CD4-positive, alpha-beta T cell treated with Interferon alpha-2 for 1 hour (primary cell): ENCODE results near the gene SSR3.
"Not testable (repeated sequence)": the region's sequence is repeated elsewhere in the genome, so short reads cannot be mapped to it uniquely, and the experiment has no call there.

Source experiments
- DNase-seq, 2 donors: peaks; one replicate each; pipeline ENCODE4 v3.0.0-alpha.2; 2020 to 2022

SSR3 gene

DNA sequence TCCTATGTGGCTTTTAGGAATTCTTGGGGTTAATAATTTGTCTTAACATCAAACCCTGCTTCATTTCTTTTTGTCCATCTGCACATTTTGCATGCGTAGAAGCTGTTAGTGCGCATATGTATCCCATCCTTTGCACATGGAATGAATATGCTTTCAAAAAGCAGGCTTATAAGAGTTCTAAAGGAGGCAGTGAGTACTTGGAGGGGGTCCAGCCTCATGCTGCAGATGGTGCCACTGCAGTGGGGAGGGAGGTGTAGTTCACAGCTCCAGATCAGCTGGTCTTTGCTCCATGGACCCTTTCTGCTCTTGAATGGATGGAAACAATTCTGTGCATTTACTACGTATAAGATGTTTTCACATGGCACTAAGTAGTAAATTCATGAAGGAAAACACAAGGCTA, 20.7 kb upstream of the SSR3 start:
- no peak for DNase-seq

DNA sequence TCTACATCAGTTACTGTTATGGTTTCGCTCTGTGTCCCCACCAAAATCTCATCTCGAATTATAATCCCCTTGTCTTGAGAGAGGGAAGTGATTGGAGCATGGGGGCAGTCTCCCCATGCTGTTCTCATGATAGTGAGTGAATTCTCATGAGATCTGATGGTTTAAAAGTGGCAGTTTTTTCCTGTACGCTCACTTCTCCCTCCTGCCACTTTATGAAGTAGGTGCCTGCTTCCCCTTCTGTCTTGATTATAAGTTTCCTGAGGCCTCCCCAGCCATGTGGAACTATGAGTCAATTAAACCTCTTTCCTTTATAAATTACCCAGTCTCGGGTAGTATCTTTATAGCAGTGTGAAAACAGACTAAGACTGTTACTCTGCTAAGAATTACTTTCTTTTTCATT, 15.0 kb upstream of the SSR3 start:
- DNase-seq = not testable (repeated sequence)

- DNase-seq = not testable (repeated sequence)
These were observed 14.1 kb upstream of the SSR3 start for GRCh38 chr3:156569016-156569415.

DNA sequence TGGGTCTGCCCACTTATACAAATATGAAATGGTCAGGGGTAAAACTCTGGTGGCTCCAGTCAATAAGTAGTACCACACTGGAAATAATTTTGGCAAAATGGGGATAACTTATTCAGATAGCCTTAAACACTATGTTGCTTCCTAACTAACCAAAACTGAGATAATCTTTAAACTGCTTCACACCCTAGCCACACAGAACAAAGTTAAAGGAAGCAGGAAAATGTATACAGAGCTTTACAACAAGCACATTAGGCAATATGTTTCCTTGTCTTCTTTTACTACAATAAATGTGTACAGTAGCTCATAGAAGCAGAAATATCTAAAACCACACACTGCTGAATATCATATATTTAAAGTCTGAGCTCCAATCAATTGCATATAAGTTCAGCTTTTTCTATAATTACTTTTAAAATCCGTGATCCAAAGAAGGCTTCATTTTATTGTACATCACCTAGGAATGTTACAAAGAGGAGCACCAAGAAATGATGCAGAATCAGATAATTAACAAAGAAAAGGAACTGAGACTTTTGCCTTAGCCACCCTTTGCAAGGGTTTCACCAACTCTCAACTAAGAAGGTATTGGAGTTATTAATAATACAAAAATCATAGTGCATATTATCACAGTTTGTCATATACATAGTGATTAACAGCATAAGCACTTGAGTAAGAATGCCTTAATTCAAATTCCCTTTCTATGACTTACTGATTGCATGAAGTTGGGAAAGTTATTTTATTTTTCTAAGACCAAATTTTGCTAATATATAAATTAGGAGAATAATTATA, 9.2 kb upstream of the SSR3 start:
- DNase-seq = no peak

- DNase-seq = not testable (repeated sequence)
These were observed 7.6 kb upstream of the SSR3 start for GRCh38 chr3:156562486-156562885.

GRCh38 chr3:156561533-156561932, 6.6 kb upstream of the SSR3 start:
- DNase-seq = no peak

GRCh38 chr3:156559321-156559720, 4.4 kb upstream of the SSR3 start:
- DNase-seq = no peak

GRCh38 chr3:156558389-156558788, 3.5 kb upstream of the SSR3 start:
- no peak for DNase-seq

- DNase-seq = no peak
These were observed 439 bp downstream of the SSR3 start for GRCh38 chr3:156554515-156554841.

- peak in 1 of 2 donors; percentile 6 for DNase-seq
These were observed 1.1 kb downstream of the SSR3 start for GRCh38 chr3:156553705-156554356.

DNA sequence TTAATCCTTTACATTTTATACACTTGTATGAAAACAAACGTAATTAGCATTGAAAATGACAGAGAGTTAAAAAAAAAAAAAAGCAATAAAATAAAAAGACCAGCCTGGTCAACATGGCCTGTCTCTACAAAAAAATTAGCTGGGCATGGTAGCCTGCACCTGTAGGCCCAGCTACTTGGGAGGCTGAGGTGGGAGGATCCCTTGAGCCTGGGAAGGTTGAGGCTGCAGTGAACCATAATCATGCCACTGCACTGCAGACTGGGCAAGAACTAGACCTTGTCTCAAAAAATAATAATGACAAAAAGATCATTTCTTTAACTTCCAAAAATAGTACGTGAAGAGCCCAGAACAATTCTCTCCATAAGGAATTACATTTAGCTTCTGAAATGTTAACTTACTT, 1.9 kb downstream of the SSR3 start:
- DNase-seq = no peak

DNA sequence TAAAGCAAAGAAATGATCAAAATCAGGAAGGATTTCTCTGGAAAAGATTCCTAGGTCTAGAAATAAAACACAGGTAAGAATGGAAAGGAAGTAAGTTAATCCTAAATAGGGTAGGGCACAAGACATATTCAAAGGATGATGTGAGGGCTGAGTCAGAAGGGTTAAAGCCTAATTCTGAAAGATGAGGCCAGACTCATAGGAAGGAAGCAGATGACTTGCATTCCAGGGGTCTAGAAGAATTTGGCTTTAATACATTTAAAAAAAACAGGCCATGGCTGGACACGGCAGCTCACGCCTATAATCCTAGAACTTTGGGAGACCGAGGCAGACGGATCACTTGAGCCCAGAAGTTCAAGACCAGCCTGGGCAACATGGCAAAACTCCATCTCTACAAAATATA, 3.2 kb downstream of the SSR3 start:
- no peak for DNase-seq

GRCh38 chr3:156551261-156551660, 3.7 kb downstream of the SSR3 start:
- DNase-seq = no peak

DNA sequence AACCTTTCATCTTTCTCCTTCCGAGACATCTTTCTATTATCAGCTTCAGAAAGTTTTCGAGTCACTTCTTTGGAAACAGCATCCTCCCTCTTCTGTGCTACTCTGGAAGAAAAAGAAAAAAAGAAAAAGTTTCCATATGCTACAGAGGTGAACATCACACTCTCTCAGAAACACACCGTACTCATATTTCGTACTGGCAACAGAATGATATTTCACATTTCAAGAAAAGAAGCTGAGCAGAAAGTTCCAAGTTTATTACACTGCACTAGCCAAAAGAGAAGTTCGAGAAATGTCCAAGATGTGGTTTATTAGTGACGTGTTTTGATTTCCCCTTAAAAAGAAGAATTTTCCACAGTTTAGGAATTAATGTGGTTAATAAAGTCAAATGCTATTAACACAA, 6.0 kb downstream of the SSR3 start:
- no peak for DNase-seq

GRCh38 chr3:156548041-156548687, 6.8 kb downstream of the SSR3 start:
- DNase-seq = no peak

DNA sequence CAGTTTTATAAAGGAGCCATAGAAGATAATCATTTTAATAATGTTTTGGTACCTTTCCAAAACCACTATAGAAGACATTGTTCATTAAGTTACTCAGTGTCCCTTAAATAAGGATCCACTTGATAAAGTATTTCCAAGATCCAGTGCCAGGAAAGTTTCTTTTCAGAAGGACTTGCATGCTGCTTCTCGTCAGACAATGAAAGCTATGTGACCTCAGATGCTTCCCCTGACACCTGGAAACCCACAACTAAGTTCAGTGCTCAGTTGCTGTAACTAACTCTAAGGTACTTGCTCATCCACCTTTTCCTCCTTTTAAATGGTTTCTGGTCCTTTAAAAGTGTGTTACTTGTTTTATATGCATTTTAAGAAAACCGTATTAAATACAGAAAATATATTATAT, 7.3 kb downstream of the SSR3 start:
- no peak for DNase-seq

DNA sequence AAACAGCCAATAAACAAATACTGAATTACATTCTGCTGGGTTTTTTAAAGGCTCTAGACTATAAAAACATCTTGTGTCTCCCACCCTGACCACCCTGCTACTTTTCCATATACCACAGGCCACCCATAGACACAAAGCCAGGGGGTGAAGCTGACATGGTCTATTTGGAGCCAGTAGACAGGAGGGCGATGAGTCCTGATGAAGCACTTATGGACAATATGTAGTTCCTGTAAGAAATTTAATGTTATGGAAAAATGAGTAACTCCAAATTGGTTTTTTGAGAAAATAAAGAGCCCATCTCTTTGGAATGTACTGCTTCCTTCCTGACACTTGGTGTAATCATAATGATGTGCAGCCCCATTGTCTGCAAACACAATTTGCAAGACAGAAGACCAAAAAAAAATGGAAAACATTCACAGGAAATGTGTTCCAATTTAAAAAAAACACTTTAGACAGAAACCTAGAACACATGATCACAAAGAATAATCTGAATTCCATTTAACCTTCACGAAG, 11.8 kb downstream of the SSR3 start:
- DNase-seq = no peak

DNA sequence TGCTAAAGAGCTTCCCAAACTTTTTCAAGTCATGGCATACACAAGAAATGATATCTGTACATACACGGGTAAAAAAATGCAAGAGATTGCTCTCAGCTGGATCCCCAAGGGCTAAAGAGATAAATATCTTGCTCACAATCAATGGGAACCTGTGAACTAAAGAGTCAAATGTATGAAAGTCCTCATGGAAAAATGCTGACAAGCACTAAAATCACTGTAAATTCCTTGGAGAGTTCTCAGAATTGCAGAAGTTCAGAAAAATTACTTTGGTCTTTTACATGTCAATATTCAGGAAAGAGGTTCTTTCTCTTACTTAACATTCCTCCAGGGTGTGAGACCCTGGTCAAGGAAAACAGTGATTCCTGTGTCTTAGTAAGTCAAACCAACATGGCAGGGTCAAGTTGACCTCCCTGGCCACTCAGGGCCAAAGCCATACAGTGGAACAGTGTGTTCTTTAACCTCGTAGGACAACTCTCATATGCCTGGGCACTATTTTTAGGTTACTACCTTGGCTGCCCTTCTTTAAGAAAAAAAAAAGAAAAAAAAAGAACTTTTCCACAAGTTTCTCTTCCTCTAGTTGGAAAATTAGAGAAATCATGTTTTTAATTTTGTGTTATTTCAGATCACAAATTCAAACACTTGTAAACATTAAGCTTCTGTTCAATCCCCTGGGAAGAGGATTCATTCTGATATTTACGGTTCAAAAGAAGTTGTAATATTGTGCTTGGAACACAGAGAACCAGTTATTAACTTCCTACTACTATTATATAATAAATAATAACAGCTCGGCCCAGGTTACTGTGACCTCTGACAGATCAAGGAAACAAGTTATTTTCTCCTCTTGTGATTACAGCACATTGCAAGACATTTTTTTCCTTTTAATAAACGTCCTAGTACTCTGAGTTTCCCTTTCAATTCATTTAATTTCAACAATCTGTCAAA, 12.5 kb downstream of the SSR3 start:
- DNase-seq = no peak

DNA sequence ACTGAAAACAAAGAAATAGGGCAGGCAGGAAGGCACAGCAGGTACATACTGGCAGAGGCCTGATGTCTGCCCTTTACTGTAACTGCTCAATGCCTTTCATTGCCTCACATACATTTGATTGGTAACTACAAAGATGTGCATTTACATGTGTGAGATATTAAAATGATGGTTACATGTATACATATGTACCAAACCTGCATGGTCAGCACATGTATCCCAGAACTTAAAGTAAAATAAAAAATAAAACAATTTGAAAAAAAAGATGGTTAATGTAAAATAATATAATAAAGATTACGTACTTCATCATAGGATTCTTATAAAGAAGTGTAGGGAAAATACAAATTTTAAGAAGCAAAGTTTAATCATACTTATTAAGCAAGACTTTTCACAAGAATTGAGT, 15.1 kb downstream of the SSR3 start:
- no peak for DNase-seq

DNA sequence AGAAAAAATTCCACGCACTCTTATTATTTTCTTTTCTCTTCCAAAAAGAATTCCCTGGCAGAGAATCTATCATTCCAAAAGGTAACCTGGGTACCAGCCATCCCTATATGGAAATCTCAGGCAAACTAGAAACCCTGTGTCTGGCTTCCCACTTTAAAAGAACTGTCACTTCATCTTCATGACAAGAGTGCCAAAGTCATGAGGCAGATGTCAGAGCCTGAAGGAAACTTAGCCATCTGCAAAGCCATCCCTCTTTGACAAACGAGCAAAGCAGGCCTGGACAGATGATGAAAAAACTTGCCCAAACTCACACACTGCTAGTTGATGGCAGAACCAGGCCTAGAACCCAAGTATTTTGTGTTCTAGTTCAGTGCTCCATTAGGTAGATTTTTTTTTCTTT, 15.9 kb downstream of the SSR3 start:
- no peak for DNase-seq

GRCh38 chr3:156536524-156537316, 18.2 kb downstream of the SSR3 start:
- no peak for DNase-seq

DNA sequence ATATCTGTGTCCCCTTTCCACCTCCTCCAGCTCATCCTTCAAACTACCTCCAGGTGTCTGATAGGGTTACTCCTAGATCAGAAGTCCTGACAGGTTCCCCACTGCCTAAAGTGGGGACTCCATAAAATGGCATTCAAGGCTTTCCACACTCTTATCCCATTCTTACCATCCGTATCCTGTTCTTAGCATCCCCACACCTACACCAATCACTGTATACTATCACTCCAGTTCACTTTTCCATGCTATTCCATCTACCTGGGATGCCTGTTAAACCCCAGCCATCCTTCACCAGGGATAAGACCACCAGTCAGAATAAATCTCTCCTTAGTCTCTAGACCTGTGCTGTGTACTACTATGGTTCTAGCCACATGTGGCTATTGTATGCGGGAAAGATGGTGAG, 19.1 kb downstream of the SSR3 start:
- DNase-seq = no peak
